Measurements from ENCODE around the gene KLHL17.

- TF ChIP-seq, protein P1, sequence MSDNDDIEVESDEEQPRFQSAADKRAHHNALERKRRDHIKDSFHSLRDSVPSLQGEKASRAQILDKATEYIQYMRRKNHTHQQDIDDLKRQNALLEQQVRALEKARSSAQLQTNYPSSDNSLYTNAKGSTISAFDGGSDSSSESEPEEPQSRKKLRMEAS (IDR thresholded peaks at IDR 0.05) = no peak
- TF ChIP-seq, protein P2, sequence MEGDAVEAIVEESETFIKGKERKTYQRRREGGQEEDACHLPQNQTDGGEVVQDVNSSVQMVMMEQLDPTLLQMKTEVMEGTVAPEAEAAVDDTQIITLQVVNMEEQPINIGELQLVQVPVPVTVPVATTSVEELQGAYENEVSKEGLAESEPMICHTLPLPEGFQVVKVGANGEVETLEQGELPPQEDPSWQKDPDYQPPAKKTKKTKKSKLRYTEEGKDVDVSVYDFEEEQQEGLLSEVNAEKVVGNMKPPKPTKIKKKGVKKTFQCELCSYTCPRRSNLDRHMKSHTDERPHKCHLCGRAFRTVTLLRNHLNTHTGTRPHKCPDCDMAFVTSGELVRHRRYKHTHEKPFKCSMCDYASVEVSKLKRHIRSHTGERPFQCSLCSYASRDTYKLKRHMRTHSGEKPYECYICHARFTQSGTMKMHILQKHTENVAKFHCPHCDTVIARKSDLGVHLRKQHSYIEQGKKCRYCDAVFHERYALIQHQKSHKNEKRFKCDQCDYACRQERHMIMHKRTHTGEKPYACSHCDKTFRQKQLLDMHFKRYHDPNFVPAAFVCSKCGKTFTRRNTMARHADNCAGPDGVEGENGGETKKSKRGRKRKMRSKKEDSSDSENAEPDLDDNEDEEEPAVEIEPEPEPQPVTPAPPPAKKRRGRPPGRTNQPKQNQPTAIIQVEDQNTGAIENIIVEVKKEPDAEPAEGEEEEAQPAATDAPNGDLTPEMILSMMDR (IDR thresholded peaks at IDR 0.05) = no peak
- no peak for TF ChIP-seq POLR2A (IDR thresholded peaks at IDR 0.05; ENCODE audit: low read length)
- TF ChIP-seq RAD21 (conservative IDR thresholded peaks at IDR 0.05 in 1 of 2, IDR thresholded peaks at IDR 0.05 in 1 of 2) = no peak
- TF ChIP-seq FOSL2 (IDR thresholded peaks at IDR 0.05) = no peak
- no peak for TF ChIP-seq FOSL2 (CRISPR knock-in tag; IDR thresholded peaks at IDR 0.05)
Observed at GRCh38 chr1:927748-928147, 32.6 kb upstream of the KLHL17 start.
